ENCODE measurements around the gene NAB2.
A peak's percentile ranks its signal among the peaks of the same experiment; 100 is the strongest.

The NAB2 gene

GRCh38 chr12:57093415-57094207, 4.7 kb downstream of the NAB2 start:
- Histone ChIP-seq H3K27ac (ENCODE audit: insufficient read depth, low read length, poor library complexity, severe bottlenecking) (peak overlapping the region; percentile 58), H3K9me3 (ENCODE audit: control insufficient read depth, low read length) (no peaks in the 10 kb centered on the region), H3K36me3 (ENCODE audit: control insufficient read depth, insufficient read depth, low read length) (peaks cover 36% of the 10 kb centered on the region), H3K27me3 (replicated peaks; ENCODE audit: control insufficient read depth, insufficient read depth, low read length, poor library complexity, severe bottlenecking) (no peaks in the 10 kb centered on the region), H3K4me1 (ENCODE audit: control insufficient read depth, insufficient read depth, low read length, poor library complexity, severe bottlenecking) (peaks cover 21% of the 10 kb centered on the region), H3K4me3 (ENCODE audit: insufficient read depth, low read depth, low read length, poor library complexity, severe bottlenecking) (no peak overlapping the region)
- peak; percentile 20 to 30 (median 25) for DNase-seq

DNA sequence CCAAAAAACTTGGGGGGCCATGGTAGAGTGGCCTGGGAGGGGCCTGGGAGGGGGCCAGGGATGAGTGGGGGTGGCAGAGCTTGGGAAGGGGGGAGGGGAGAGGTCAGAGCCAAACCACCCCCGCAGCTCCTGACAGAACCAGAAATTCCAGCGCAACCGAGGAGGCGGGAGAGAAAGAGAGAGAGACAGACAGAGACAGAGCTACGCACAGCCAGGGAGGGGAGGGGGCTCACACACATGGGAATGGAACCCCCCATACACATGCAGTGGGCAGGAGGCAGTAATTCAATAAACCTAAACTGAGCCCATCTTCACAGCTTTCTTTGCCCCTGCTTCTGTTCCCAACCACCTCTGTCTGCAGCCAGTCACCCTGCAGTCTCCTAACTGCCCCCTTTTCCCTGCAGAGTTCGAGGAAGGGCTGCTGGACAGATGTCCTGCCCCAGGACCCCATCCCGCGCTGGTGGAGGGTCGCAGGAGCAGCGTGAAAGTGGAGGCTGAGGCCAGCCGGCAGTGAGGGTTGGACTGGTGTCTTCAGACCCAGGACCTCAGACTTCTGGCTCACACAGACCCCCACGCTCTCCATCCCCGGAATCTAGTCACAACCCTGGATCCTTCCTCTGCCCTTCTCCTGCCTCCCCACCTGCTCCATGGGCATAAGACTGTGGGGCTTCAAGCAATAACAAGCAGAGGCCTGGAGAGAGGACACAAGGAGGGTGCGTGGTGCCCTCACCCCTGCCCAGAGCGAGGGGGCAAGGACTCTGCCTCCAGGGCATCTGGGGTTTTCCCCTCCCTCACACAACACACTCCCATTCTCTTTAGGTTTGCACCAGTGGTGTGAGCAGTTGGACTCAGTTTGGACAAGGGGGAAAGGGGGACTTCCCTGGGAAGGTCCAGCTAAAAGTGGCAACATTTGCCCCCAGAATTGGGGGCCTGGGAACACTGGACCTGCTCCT, 5.6 kb downstream of the NAB2 start:
- no peaks in the 10 kb centered on the region for H3K27me3 ChIP-seq (replicated peaks; ENCODE audit: control insufficient read depth, insufficient read depth, low read length, poor library complexity, severe bottlenecking)
- H3K9me3 ChIP-seq (ENCODE audit: control insufficient read depth, low read length) = no peaks in the 10 kb centered on the region
- H3K4me1 ChIP-seq (ENCODE audit: control insufficient read depth, insufficient read depth, low read length, poor library complexity, severe bottlenecking) = peaks cover 21% of the 10 kb centered on the region
- peaks cover 45% of the 10 kb centered on the region for H3K36me3 ChIP-seq (ENCODE audit: control insufficient read depth, insufficient read depth, low read length)
- H3K4me3 ChIP-seq (ENCODE audit: insufficient read depth, low read depth, low read length, poor library complexity, severe bottlenecking) = no peak overlapping the region
- H3K27ac ChIP-seq (ENCODE audit: insufficient read depth, low read length, poor library complexity, severe bottlenecking) = peak overlapping the region; percentile 58
- no peak for DNase-seq

- no peaks in the 10 kb centered on the region for H3K27me3 ChIP-seq (replicated peaks; ENCODE audit: control insufficient read depth, insufficient read depth, low read length, poor library complexity, severe bottlenecking)
- H3K36me3 ChIP-seq (ENCODE audit: control insufficient read depth, insufficient read depth, low read length) = peaks cover 51% of the 10 kb centered on the region
- H3K9me3 ChIP-seq (ENCODE audit: control insufficient read depth, low read length) = no peaks in the 10 kb centered on the region
- DNase-seq = no peak
- no peak overlapping the region for H3K4me3 ChIP-seq (ENCODE audit: insufficient read depth, low read depth, low read length, poor library complexity, severe bottlenecking)
- H3K4me1 ChIP-seq (ENCODE audit: control insufficient read depth, insufficient read depth, low read length, poor library complexity, severe bottlenecking) = peaks cover 19% of the 10 kb centered on the region
- H3K27ac ChIP-seq (ENCODE audit: insufficient read depth, low read length, poor library complexity, severe bottlenecking) = peak overlapping the region; percentile 41
Measured at GRCh38 chr12:57095440-57095839, 6.5 kb downstream of the NAB2 start.

DNA sequence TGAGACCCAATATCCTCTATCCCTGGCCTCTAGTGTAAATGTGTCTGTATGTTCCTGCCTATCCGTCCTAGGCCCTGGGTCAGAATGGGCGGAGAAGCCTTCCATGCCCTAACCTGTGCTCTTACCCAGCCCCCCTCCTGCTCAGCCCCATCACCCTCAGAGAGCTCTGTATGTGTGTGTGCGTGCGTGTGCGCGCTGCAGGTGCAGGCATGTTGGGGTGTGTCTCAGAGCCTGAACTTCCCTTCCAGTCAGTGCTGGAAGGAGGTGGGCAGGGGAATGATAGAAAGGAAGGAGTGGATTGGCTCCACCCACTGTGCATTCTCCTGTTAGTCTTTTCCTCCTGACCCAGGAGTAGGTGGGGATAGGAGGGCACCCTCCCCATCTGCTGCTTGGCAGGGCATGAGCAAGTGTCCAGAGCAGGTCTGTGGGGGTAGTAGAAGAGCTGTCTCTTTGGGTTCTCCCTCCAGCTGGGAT, 7.2 kb downstream of the NAB2 start:
- Histone ChIP-seq H3K27ac (ENCODE audit: insufficient read depth, low read length, poor library complexity, severe bottlenecking) (no peak overlapping the region), H3K4me3 (ENCODE audit: insufficient read depth, low read depth, low read length, poor library complexity, severe bottlenecking) (no peak overlapping the region), H3K4me1 (ENCODE audit: control insufficient read depth, insufficient read depth, low read length, poor library complexity, severe bottlenecking) (peaks cover 16% of the 10 kb centered on the region)

GRCh38 chr12:57096748-57097553, 8.0 kb downstream of the NAB2 start:
- DNase-seq = no peak
- H3K27me3 ChIP-seq (replicated peaks; ENCODE audit: control insufficient read depth, insufficient read depth, low read length, poor library complexity, severe bottlenecking) = no peaks in the 10 kb centered on the region
- H3K9me3 ChIP-seq (ENCODE audit: control insufficient read depth, low read length) = no peaks in the 10 kb centered on the region
- peaks cover 49% of the 10 kb centered on the region for H3K36me3 ChIP-seq (ENCODE audit: control insufficient read depth, insufficient read depth, low read length)
- H3K4me3 ChIP-seq (ENCODE audit: insufficient read depth, low read depth, low read length, poor library complexity, severe bottlenecking) = no peak overlapping the region
- no peak overlapping the region for H3K27ac ChIP-seq (ENCODE audit: insufficient read depth, low read length, poor library complexity, severe bottlenecking)
- peaks cover 13% of the 10 kb centered on the region for H3K4me1 ChIP-seq (ENCODE audit: control insufficient read depth, insufficient read depth, low read length, poor library complexity, severe bottlenecking)

More for the DNA sequence above, 7.2 kb downstream of the NAB2 start:
- Histone ChIP-seq H3K27me3 (replicated peaks; ENCODE audit: control insufficient read depth, insufficient read depth, low read length, poor library complexity, severe bottlenecking) (no peaks in the 10 kb centered on the region), H3K9me3 (ENCODE audit: control insufficient read depth, low read length) (no peaks in the 10 kb centered on the region), H3K36me3 (ENCODE audit: control insufficient read depth, insufficient read depth, low read length) (peaks cover 51% of the 10 kb centered on the region)
- no peak for DNase-seq

DNA sequence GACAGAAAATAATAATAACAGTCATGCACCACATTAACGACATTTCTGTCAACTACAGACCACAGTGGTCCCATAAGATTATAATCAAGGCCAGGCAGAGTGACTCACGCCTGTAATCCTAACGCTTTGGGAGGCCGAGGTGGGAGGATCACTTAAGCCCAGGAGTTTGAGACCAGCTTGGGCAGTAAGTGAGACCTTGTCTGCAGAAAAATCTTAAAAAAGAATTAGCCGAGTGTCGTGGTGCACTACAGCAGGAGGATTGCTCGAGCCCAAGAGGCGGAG, 8.6 kb downstream of the NAB2 start:
- Histone ChIP-seq H3K27me3 (replicated peaks; ENCODE audit: control insufficient read depth, insufficient read depth, low read length, poor library complexity, severe bottlenecking) (no peaks in the 10 kb centered on the region), H3K4me1 (ENCODE audit: control insufficient read depth, insufficient read depth, low read length, poor library complexity, severe bottlenecking) (peaks cover 12% of the 10 kb centered on the region), H3K36me3 (ENCODE audit: control insufficient read depth, insufficient read depth, low read length) (peaks cover 48% of the 10 kb centered on the region), H3K9me3 (ENCODE audit: control insufficient read depth, low read length) (no peaks in the 10 kb centered on the region), H3K27ac (ENCODE audit: insufficient read depth, low read length, poor library complexity, severe bottlenecking) (no peak overlapping the region), H3K4me3 (ENCODE audit: insufficient read depth, low read depth, low read length, poor library complexity, severe bottlenecking) (no peak overlapping the region)
- DNase-seq = no peak

DNA sequence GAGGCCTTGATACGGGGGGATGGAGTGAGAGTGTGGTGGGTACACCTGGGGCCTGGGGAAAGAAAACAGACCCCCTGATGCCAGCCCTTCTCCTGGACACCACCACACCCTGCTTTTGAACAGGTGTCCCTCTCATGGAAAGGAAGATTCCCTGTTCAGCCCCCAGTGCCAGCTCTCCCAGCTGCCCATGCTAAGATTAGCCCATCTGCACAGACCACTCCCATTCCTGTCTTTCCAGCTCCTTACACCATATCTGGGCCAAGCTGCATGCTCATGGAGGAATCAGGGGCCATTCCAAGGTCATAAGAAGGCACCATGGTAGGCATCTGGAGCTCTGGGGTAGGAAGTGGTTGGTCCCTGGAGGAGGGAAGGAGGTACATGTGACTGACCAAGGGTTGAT, 9.6 kb downstream of the NAB2 start:
- H3K4me1 ChIP-seq (ENCODE audit: control insufficient read depth, insufficient read depth, low read length, poor library complexity, severe bottlenecking) = peaks cover 8% of the 10 kb centered on the region
- H3K36me3 ChIP-seq (ENCODE audit: control insufficient read depth, insufficient read depth, low read length) = peaks cover 48% of the 10 kb centered on the region
- DNase-seq = no peak
- no peak overlapping the region for H3K4me3 ChIP-seq (ENCODE audit: insufficient read depth, low read depth, low read length, poor library complexity, severe bottlenecking)
- peak overlapping the region; percentile 44 for H3K27ac ChIP-seq (ENCODE audit: insufficient read depth, low read length, poor library complexity, severe bottlenecking)
- H3K27me3 ChIP-seq (replicated peaks; ENCODE audit: control insufficient read depth, insufficient read depth, low read length, poor library complexity, severe bottlenecking) = no peaks in the 10 kb centered on the region
- no peaks in the 10 kb centered on the region for H3K9me3 ChIP-seq (ENCODE audit: control insufficient read depth, low read length)

DNA sequence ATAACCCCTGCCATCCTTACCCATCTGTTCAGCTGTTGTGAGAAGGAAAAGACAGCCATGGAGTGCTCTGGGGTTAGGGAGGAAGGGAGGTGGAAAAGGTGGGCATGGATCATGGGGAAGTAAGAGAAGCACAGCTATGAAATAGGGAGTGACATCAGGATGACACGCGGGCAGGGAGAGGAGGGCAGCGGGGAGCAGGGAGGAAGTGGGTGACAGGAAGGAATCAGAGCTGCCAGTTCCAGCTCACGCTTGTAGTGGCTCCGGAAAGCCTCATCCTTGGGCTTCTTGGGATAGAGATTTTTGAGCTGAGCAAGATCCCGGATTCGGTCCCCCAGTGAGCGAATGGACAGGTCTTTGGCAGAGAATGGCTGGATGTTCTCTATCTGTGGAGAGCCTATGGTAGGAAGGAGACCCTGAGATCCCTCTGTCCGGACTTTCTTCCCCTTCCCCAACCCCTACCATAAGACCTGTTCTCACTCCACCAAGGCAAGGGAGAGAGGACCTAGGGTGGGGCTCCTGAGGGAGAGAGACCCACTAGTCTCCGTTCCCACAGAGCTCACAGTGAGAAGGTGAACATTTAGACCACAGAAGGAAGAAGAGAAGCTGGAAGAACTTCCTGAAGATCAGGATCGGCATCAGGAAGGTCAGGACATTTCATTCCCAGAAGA, 10.3 kb downstream of the NAB2 start:
- H3K27me3 ChIP-seq (replicated peaks; ENCODE audit: control insufficient read depth, insufficient read depth, low read length, poor library complexity, severe bottlenecking) = no peaks in the 10 kb centered on the region
- no peaks in the 10 kb centered on the region for H3K9me3 ChIP-seq (ENCODE audit: control insufficient read depth, low read length)
- DNase-seq = no peak
- H3K36me3 ChIP-seq (ENCODE audit: control insufficient read depth, insufficient read depth, low read length) = peaks cover 53% of the 10 kb centered on the region
- H3K4me3 ChIP-seq (ENCODE audit: insufficient read depth, low read depth, low read length, poor library complexity, severe bottlenecking) = no peak overlapping the region
- H3K4me1 ChIP-seq (ENCODE audit: control insufficient read depth, insufficient read depth, low read length, poor library complexity, severe bottlenecking) = peaks cover 4% of the 10 kb centered on the region
- H3K27ac ChIP-seq (ENCODE audit: insufficient read depth, low read length, poor library complexity, severe bottlenecking) = peak overlapping the region; percentile 44

DNA sequence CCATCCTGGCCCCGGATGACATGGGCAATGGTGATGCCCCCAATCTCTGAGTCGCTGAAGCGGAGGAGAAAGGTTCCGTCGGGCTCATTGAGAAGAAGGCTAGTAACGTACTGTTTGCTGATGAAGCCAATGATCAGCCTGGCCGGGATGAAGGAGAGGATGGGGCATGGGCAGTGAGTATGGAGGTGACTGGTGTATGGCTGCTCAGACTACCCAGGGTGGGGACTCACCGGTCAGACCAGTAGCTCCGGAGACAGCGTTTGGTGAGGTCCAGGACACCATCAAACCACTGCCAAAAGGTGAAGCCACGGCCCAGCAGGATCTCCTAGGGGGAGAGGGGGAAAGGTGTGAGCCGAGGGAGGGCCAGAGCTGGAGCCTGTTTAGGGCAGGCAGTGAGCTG, 10.9 kb downstream of the NAB2 start:
- no peak for DNase-seq
- Histone ChIP-seq H3K4me3 (ENCODE audit: insufficient read depth, low read depth, low read length, poor library complexity, severe bottlenecking) (no peak overlapping the region), H3K27ac (ENCODE audit: insufficient read depth, low read length, poor library complexity, severe bottlenecking) (no peak overlapping the region), H3K9me3 (ENCODE audit: control insufficient read depth, low read length) (no peaks in the 10 kb centered on the region), H3K36me3 (ENCODE audit: control insufficient read depth, insufficient read depth, low read length) (peaks cover 58% of the 10 kb centered on the region), H3K27me3 (replicated peaks; ENCODE audit: control insufficient read depth, insufficient read depth, low read length, poor library complexity, severe bottlenecking) (no peaks in the 10 kb centered on the region), H3K4me1 (ENCODE audit: control insufficient read depth, insufficient read depth, low read length, poor library complexity, severe bottlenecking) (no peaks in the 10 kb centered on the region)
